HCT116 (cell line): ENCODE data around the gene CHN1.

Experiments
- ATF3 ChIP-seq: IDR thresholded peaks from 2 replicates; pipeline ENCODE4 v1.6.1; 2012
- CTCF ChIP-seq, 3 experiments: fragments of 200-600 bp in 1 of 3; sonication (generic) in 1 of 3; IDR thresholded peaks in 2 of 3; conservative IDR thresholded peaks in 1 of 3; 2 replicates each; pipeline ENCODE4 v1.5.1; 2012 to 2017; ENCODE audit warnings: low read depth in 2 of 3, low read length in 2 of 3, antibody characterized with exemption in 1 of 3, borderline replicate concordance in 1 of 3, control low read depth in 1 of 3, mild to moderate bottlenecking in 1 of 3, mixed read lengths in 1 of 3, mixed run types in 1 of 3, moderate library complexity in 1 of 3; ENCODE audit not compliant: insufficient read depth in 1 of 3
- JUND ChIP-seq: IDR thresholded peaks from 2 replicates; pipeline ENCODE4 v1.6.1; 2012
- MAX ChIP-seq: IDR thresholded peaks from 2 replicates; pipeline ENCODE4 v1.6.1; 2012
- POLR2A ChIP-seq: IDR thresholded peaks from 2 replicates; pipeline ENCODE4 v1.7.0; 2011; ENCODE audit warnings: borderline replicate concordance; ENCODE audit not compliant: insufficient read depth, insufficient read length; ENCODE audit errors: extremely low read depth
- POLR2AphosphoS5 ChIP-seq: IDR thresholded peaks from 2 replicates; pipeline ENCODE4 v1.6.1; 2011; ENCODE audit warnings: mild to moderate bottlenecking, low read depth, low read length, moderate library complexity
- REST ChIP-seq: IDR thresholded peaks from 2 replicates; pipeline ENCODE4 v1.6.1; 2012; ENCODE audit warnings: low read depth
- YY1 ChIP-seq: IDR thresholded peaks from 2 replicates; pipeline ENCODE4 v1.6.1; 2011; ENCODE audit warnings: low read length, low read depth, moderate library complexity, mild to moderate bottlenecking; ENCODE audit not compliant: insufficient replicate concordance; ENCODE audit errors: extremely low read depth
- ZNF274 ChIP-seq: fragments of 200-500 bp; sonication (Bioruptor generic); IDR thresholded peaks from 2 replicates; pipeline ENCODE4 v1.6.1; 2014; ENCODE audit warnings: mild to moderate bottlenecking, low read depth, low read length, inconsistent platforms

- TF ChIP-seq POLR2A (no peak), CTCF (IDR thresholded peaks at IDR 0.05 in 2 of 3, conservative IDR thresholded peaks at IDR 0.05 in 1 of 3; ENCODE audit: borderline replicate concordance in 1 of 3, insufficient read depth in 1 of 3, low read depth in 2 of 3, low read length in 2 of 3) (no peak), JUND (no peak), ZNF274 (no peak), REST (no peak), ATF3 (no peak), MAX (no peak), POLR2AphosphoS5 (no peak), YY1 (no peak)
These were observed 90.1 kb downstream of the CHN1 start for GRCh38 chr2:174914853-174915760.
